HG02981 (cell line): ENCODE data around the gene TYW3.

ENCODE experiments used
- ATAC-seq: cut with Tn5 transposase; IDR thresholded peaks from one replicate; pipeline ENCODE4 v1.9.1; 2021; ENCODE audit warnings: mild to moderate bottlenecking, moderate library complexity; ENCODE audit not compliant: unreplicated experiment

Gene TYW3

GRCh38 chr1:74780594-74780993 lies 47.6 kb downstream of the TYW3 start:
- ATAC-seq, result no peak

- no peak for ATAC-seq
These were observed 53.0 kb downstream of the TYW3 start for GRCh38 chr1:74785944-74786343.

- no peak for ATAC-seq
These were observed 57.5 kb downstream of the TYW3 start for GRCh38 chr1:74790453-74790852.

GRCh38 chr1:74791491-74791890 lies 58.5 kb downstream of the TYW3 start:
- ATAC-seq, result no peak

GRCh38 chr1:74799119-74799657 lies 66.2 kb downstream of the TYW3 start:
- ATAC-seq, result no peak

- peak; percentile 48 for ATAC-seq
These were observed 78.7 kb downstream of the TYW3 start for GRCh38 chr1:74811436-74812179.

GRCh38 chr1:74812180-74812541 lies 79.2 kb downstream of the TYW3 start:
- ATAC-seq, result peak; percentile 95
